Calu3 (cell line): ENCODE data around the gene AFAP1L2. TPM values are rescaled to one million over a fixed set of nuclear protein-coding genes. Genes with fewer than 3 reads are reported as not detected.

Experiments used
- BruUV-seq: library from RNA; stranded (reverse); fragments of 400-500 nt; replicated peaks from 2 replicates; lab custom pipeline; 2021; lab: Mats Ljungman, UMichigan
- CTCF ChIA-PET: fragments of 300-600 bp; sonication (Branson Sonifier 250); formaldehyde crosslinking; loops from one replicate; lab custom pipeline; 2022; ENCODE audit warnings: antibody characterized with exemption; lab: Charles Lee
- DNase-seq: peaks from one replicate; pipeline ENCODE4 v3.0.0; 2022
- H3K27ac Mint-ChIP-seq: one replicate; pipeline ENCODE4 v1.8.0; 2022; ENCODE audit warnings: mixed read lengths; ENCODE audit not compliant: unreplicated experiment
- H3K27me3 Mint-ChIP-seq: one replicate; pipeline ENCODE4 v1.8.0; 2022; ENCODE audit warnings: mixed read lengths; ENCODE audit not compliant: unreplicated experiment
- H3K36me3 Mint-ChIP-seq: one replicate; pipeline ENCODE4 v1.8.0; 2022; ENCODE audit warnings: mild to moderate bottlenecking, moderate library complexity, mixed read lengths; ENCODE audit not compliant: insufficient read depth, unreplicated experiment
- H3K4me1 Mint-ChIP-seq: one replicate; pipeline ENCODE4 v1.8.0; 2022; ENCODE audit warnings: mild to moderate bottlenecking, low read depth, mixed read lengths; ENCODE audit not compliant: unreplicated experiment
- H3K4me3 Mint-ChIP-seq: one replicate; pipeline ENCODE4 v1.8.0; 2022; ENCODE audit warnings: mild to moderate bottlenecking, low read depth, moderate library complexity, mixed read lengths; ENCODE audit not compliant: unreplicated experiment
- H3K9me3 Mint-ChIP-seq: one replicate; pipeline ENCODE4 v1.8.0; 2022; ENCODE audit warnings: low read depth, mixed read lengths; ENCODE audit not compliant: unreplicated experiment
- intact Hi-C: fragments of 100-400 bp; cut with micrococcal nuclease; formaldehyde crosslinking; loops from one replicate; pipeline ENCODE4 v1.10.0; 2022; ENCODE audit not compliant: unreplicated experiment
- total RNA-seq: library from RNA; stranded (reverse); gene quantifications from 2 replicates; pipeline ENCODE4 v1.2.3, GENCODE V29; 2022
- TF ChIP-seq, protein P1 (sequence below): fragments of 200-600 bp; IDR thresholded peaks from one replicate; pipeline ENCODE4 v1.8.0; 2022; ENCODE audit warnings: antibody characterized with exemption; ENCODE audit not compliant: unreplicated experiment

Gene AFAP1L2
- total RNA-seq, 1 experiment from 2014 or later: 0.76 TPM

GRCh38 chr10:114294549-114294948, 109.8 kb downstream of the AFAP1L2 start:
- TF ChIP-seq, protein P1, sequence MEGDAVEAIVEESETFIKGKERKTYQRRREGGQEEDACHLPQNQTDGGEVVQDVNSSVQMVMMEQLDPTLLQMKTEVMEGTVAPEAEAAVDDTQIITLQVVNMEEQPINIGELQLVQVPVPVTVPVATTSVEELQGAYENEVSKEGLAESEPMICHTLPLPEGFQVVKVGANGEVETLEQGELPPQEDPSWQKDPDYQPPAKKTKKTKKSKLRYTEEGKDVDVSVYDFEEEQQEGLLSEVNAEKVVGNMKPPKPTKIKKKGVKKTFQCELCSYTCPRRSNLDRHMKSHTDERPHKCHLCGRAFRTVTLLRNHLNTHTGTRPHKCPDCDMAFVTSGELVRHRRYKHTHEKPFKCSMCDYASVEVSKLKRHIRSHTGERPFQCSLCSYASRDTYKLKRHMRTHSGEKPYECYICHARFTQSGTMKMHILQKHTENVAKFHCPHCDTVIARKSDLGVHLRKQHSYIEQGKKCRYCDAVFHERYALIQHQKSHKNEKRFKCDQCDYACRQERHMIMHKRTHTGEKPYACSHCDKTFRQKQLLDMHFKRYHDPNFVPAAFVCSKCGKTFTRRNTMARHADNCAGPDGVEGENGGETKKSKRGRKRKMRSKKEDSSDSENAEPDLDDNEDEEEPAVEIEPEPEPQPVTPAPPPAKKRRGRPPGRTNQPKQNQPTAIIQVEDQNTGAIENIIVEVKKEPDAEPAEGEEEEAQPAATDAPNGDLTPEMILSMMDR: no peak
- no peak overlapping the region for H3K4me3 Mint-ChIP-seq
- H3K27me3 Mint-ChIP-seq: no peaks in the 10 kb centered on the region
- BruUV-seq: no TSS peak
- H3K27ac Mint-ChIP-seq: no peak overlapping the region
- no peaks in the 10 kb centered on the region for H3K4me1 Mint-ChIP-seq
- peaks cover 2% of the 10 kb centered on the region for H3K9me3 Mint-ChIP-seq
- CTCF ChIA-PET: no interaction called here
- intact Hi-C loops: no loop called here
- no peak for DNase-seq
- no peaks in the 10 kb centered on the region for H3K36me3 Mint-ChIP-seq

GRCh38 chr10:114293075-114293474, 111.2 kb downstream of the AFAP1L2 start:
- intact Hi-C loops: no loop called here
- no peak for DNase-seq
- Mint-ChIP-seq H3K36me3 (no peaks in the 10 kb centered on the region), H3K27me3 (no peaks in the 10 kb centered on the region), H3K9me3 (peaks cover 2% of the 10 kb centered on the region), H3K27ac (no peak overlapping the region), H3K4me3 (no peak overlapping the region), H3K4me1 (no peaks in the 10 kb centered on the region)
- CTCF ChIA-PET: no interaction called here
- BruUV-seq: no TSS peak
- TF ChIP-seq, protein P1: no peak

DNA sequence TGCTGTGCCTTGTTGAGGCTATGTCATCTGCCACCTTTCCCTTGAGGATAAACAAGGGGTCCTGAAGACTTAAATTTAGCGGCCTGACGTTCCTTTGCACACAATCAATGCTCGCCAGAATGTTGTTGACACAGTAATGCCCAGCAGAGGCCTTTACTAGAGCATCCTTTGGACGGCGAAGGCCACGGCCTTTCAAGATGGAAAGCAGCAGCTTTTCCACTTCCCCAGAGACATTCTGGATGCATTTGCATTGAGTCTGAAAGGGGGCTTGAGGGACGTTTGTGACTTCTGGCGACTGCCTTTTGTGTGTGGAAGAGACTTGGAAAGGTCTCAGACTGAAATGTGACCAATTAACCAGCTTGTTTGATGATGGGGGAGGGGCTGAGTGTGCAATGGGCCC, 112.8 kb downstream of the AFAP1L2 start:
- CTCF ChIA-PET: no interaction called here

GRCh38 chr10:114291076-114291475, 113.2 kb downstream of the AFAP1L2 start:
- CTCF ChIA-PET: no interaction called here
- Mint-ChIP-seq H3K4me3 (no peak overlapping the region), H3K27me3 (no peaks in the 10 kb centered on the region), H3K36me3 (no peaks in the 10 kb centered on the region), H3K27ac (no peak overlapping the region), H3K9me3 (peaks cover under 1% of the 10 kb centered on the region), H3K4me1 (no peaks in the 10 kb centered on the region)
- no TSS peak for BruUV-seq
- intact Hi-C loops: no loop called here
- TF ChIP-seq, protein P1: no peak
- DNase-seq: no peak

More for the DNA sequence above, 112.8 kb downstream of the AFAP1L2 start:
- H3K27me3 Mint-ChIP-seq: no peaks in the 10 kb centered on the region
- H3K4me3 Mint-ChIP-seq: no peak overlapping the region
- no peaks in the 10 kb centered on the region for H3K36me3 Mint-ChIP-seq
- BruUV-seq: no TSS peak
- TF ChIP-seq, protein P1: no peak
- no peak overlapping the region for H3K27ac Mint-ChIP-seq
- intact Hi-C loops: no loop called here
- H3K4me1 Mint-ChIP-seq: no peaks in the 10 kb centered on the region
- peaks cover 2% of the 10 kb centered on the region for H3K9me3 Mint-ChIP-seq
- DNase-seq: no peak
